HG02870 (cell line): ENCODE data around the gene GABRR3.

ENCODE experiments used
- ATAC-seq: cut with Tn5 transposase; IDR thresholded peaks from one replicate; pipeline ENCODE4 v1.9.1; 2021; ENCODE audit warnings: mild to moderate bottlenecking, moderate library complexity; ENCODE audit not compliant: unreplicated experiment

The GABRR3 gene

GRCh38 chr3:97992547-97993173, 42.5 kb downstream of the GABRR3 start:
- ATAC-seq: no peak

GRCh38 chr3:97991293-97991682, 43.8 kb downstream of the GABRR3 start:
- ATAC-seq: peak; percentile 48

- ATAC-seq: no peak
Observed at GRCh38 chr3:97990624-97991292, 44.4 kb downstream of the GABRR3 start.

- ATAC-seq: no peak
Observed at GRCh38 chr3:97988784-97989568, 46.1 kb downstream of the GABRR3 start.

GRCh38 chr3:97987306-97987705, 47.8 kb downstream of the GABRR3 start:
- no peak for ATAC-seq

GRCh38 chr3:97983933-97984491, 51.1 kb downstream of the GABRR3 start:
- no peak for ATAC-seq

GRCh38 chr3:97981886-97982285, 53.2 kb downstream of the GABRR3 start:
- ATAC-seq: no peak

- ATAC-seq: no peak
Observed at GRCh38 chr3:97979610-97980009, 55.5 kb downstream of the GABRR3 start.

GRCh38 chr3:97975466-97975865, 59.6 kb downstream of the GABRR3 start:
- ATAC-seq: no peak

- no peak for ATAC-seq
Observed at GRCh38 chr3:97974996-97975395, 60.1 kb downstream of the GABRR3 start.

GRCh38 chr3:97972976-97973375, 62.1 kb downstream of the GABRR3 start:
- no peak for ATAC-seq

- ATAC-seq: peak; percentile 76
Observed at GRCh38 chr3:97971679-97972567, 63.2 kb downstream of the GABRR3 start, which contains the start of gene RIOX2. TSS of gene RIOX2 (minus strand) at chr3:97972431. CDS start at chr3:97967593, 4,838 bp downstream.

- ATAC-seq: no peak
Observed at GRCh38 chr3:97970956-97971620, 64.0 kb downstream of the GABRR3 start.

GRCh38 chr3:97970156-97970555, 65.0 kb downstream of the GABRR3 start:
- no peak for ATAC-seq

GRCh38 chr3:97969541-97969940, 65.6 kb downstream of the GABRR3 start:
- ATAC-seq: no peak

GRCh38 chr3:97968376-97968775, 66.7 kb downstream of the GABRR3 start:
- no peak for ATAC-seq

- ATAC-seq: no peak
Observed at GRCh38 chr3:97967966-97968365, 67.1 kb downstream of the GABRR3 start.

- no peak for ATAC-seq
Observed at GRCh38 chr3:97960993-97961766, 73.9 kb downstream of the GABRR3 start.

GRCh38 chr3:97960551-97960950, 74.6 kb downstream of the GABRR3 start:
- ATAC-seq: no peak
